Panc1 (cell line): ENCODE measurements around the gene DCTPP1. TPM values are rescaled to one million over a fixed set of nuclear protein-coding genes. Genes with fewer than 3 reads are reported as not detected.

Experiments used
- ATAC-seq: fragments of 200-7000 bp; cut with Tn5 transposase; 2 replicates; pipeline ENCODE4 v1.9.1; 2020; ENCODE audit warnings: mild to moderate bottlenecking, moderate library complexity
- BruUV-seq: library from RNA; stranded (reverse); fragments of 400-500 nt; replicated peaks from 2 replicates; lab custom pipeline; 2021; lab: Mats Ljungman, UMichigan
- CTCF ChIA-PET: fragments of 300-600 bp; sonication (Branson Sonifier 250); formaldehyde crosslinking; loops from one replicate; lab custom pipeline; 2022; ENCODE audit warnings: antibody characterized with exemption; lab: Charles Lee
- POLR2A ChIA-PET: fragments of 300-600 bp; sonication (Branson Sonifier 250); formaldehyde crosslinking; loops from one replicate; lab custom pipeline; 2022; ENCODE audit warnings: antibody characterized with exemption; lab: Charles Lee
- DNase-seq: peaks from one replicate; pipeline ENCODE4 v3.0.0-alpha.2; 2010; ENCODE audit warnings: low read depth, low spot score
- H3K27ac ChIP-seq: 2 replicates; pipeline ENCODE4 v1.5.1; 2011; ENCODE audit warnings: mild to moderate bottlenecking, low read length, inconsistent platforms
- H3K27me3 ChIP-seq: fragments of 200-500 bp; sonication (Bioruptor generic); 2 replicates; pipeline ENCODE4 v1.6.0; 2014; ENCODE audit warnings: low read length, inconsistent platforms; ENCODE audit not compliant: control insufficient read depth, insufficient read depth
- H3K36me3 ChIP-seq: fragments of 200-500 bp; sonication (Bioruptor generic); 2 replicates; pipeline ENCODE4 v1.5.1; 2014; ENCODE audit warnings: inconsistent platforms, mild to moderate bottlenecking, low read length, moderate library complexity; ENCODE audit not compliant: control insufficient read depth, insufficient read depth
- H3K4me1 ChIP-seq: 2 replicates; pipeline ENCODE4 v1.5.1; 2011; ENCODE audit warnings: inconsistent platforms, mild to moderate bottlenecking, low read length, moderate library complexity; ENCODE audit not compliant: control insufficient read depth, insufficient read depth
- H3K4me3 ChIP-seq, 2 experiments: 2 replicates each; pipeline ENCODE4 v1.5.1; 2011 to 2012; ENCODE audit warnings: low read depth in 2 of 2, low read length in 2 of 2, mild to moderate bottlenecking in 2 of 2, inconsistent platforms in 1 of 2, moderate library complexity in 1 of 2
- H3K9me3 ChIP-seq: fragments of 200-500 bp; sonication (Bioruptor generic); 2 replicates; pipeline ENCODE4 v1.5.1; 2014; ENCODE audit warnings: low read depth, mild to moderate bottlenecking, inconsistent platforms, low read length, moderate library complexity; ENCODE audit not compliant: control insufficient read depth, insufficient read depth
- POLR2AphosphoS5 ChIP-seq: IDR thresholded peaks from 2 replicates; pipeline ENCODE4 v1.6.1; 2012; ENCODE audit warnings: mild to moderate bottlenecking, low read depth, low read length, moderate library complexity
- SIN3A ChIP-seq: IDR thresholded peaks from 2 replicates; pipeline ENCODE4 v1.6.1; 2012; ENCODE audit warnings: low read depth, mild to moderate bottlenecking, low read length, moderate library complexity, borderline replicate concordance; ENCODE audit not compliant: insufficient read depth
- TCF7L2 ChIP-seq: IDR thresholded peaks from 2 replicates; pipeline ENCODE4 v1.6.1; 2011; ENCODE audit warnings: mild to moderate bottlenecking, low read depth, low read length, inconsistent platforms
- in situ Hi-C: cut with HindIII; loops from 2 replicates; pipeline ENCODE4 v1.10.0; 2016; ENCODE audit warnings: low sequenced_read_pairs, low pct_unique_long_range_greater_than_20kb
- intact Hi-C: fragments of 100-400 bp; cut with micrococcal nuclease; formaldehyde crosslinking; loops from one replicate; pipeline ENCODE4 v1.10.0; 2022; ENCODE audit not compliant: unreplicated experiment
- total RNA-seq: library from RNA; stranded (reverse); gene quantifications from one replicate; pipeline ENCODE4 v1.2.1, GENCODE V29; 2021; ENCODE audit not compliant: unreplicated experiment
- TF ChIP-seq, protein P1 (sequence below), 2 experiments: IDR thresholded peaks; 2 replicates each; pipeline ENCODE4 v1.6.1; 2011 to 2012; ENCODE audit warnings: low read depth in 2 of 2, control low read depth in 1 of 2, low read length in 1 of 2, mild to moderate bottlenecking in 1 of 2, moderate library complexity in 1 of 2; ENCODE audit not compliant: insufficient read depth in 1 of 2
- TF ChIP-seq, protein P2 (sequence below): fragments of 450-650 bp; IDR thresholded peaks from 2 replicates; pipeline ENCODE4 v1.5.1; 2017; ENCODE audit warnings: mild to moderate bottlenecking

Gene DCTPP1
- total RNA-seq, 1 experiment from 2014 or later = 120 TPM

DNA sequence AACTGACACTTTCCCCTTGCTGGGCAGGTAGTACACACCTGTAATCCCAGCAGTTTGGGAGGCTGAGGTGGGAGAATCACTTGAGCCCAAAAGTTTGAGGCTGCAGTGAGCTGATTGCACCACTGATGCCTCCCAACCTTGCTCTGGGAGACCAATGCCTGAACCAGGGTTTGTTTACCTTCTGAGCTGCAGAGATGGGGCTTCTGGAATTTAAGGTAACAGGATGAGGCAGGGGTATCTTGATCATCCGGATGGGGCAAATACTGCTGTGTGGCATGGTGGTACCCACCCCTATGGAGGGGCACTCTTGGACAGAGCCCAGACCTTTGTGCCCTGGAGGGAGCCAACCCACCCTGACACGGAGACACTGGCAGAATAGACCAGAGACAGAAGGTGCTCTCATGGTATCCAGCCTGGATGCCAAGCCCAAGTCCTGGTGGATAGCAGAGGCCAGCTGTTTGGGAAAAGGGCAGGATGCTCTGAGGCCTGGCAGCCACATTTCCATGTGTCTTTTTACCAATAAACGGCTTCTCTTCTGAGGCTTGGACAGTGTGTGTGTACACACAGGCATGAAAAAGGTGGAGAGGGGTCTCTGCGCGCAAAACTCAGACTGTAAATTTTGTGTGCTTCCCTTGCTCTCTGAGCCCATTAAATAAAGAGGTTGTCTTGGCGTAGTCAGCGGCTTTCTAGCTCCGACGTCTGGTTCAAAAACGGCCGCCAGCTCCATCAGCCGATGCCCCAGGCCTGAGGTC, 30.2 kb downstream of the DCTPP1 start:
- H3K4me1 ChIP-seq = peaks cover 17% of the 10 kb centered on the region
- in situ Hi-C loops = no loop called here
- peak overlapping the region; percentile 66 to 95 for H3K4me3 ChIP-seq
- H3K9me3 ChIP-seq = no peaks in the 10 kb centered on the region
- no peak for ATAC-seq
- CTCF ChIA-PET = interaction anchor here (0.6 kb wide), 2 partner anchors 51 to 215 kb away, joined by 3 to 4 read pairs; no protein-coding TSS in a partner anchor
- intact Hi-C loops = no loop called here
- no peaks in the 10 kb centered on the region for H3K27me3 ChIP-seq
- no peaks in the 10 kb centered on the region for H3K36me3 ChIP-seq
- TF ChIP-seq TCF7L2 (no peak), SIN3A (no peak), POLR2AphosphoS5 (no peak)
- TF ChIP-seq, protein P1, sequence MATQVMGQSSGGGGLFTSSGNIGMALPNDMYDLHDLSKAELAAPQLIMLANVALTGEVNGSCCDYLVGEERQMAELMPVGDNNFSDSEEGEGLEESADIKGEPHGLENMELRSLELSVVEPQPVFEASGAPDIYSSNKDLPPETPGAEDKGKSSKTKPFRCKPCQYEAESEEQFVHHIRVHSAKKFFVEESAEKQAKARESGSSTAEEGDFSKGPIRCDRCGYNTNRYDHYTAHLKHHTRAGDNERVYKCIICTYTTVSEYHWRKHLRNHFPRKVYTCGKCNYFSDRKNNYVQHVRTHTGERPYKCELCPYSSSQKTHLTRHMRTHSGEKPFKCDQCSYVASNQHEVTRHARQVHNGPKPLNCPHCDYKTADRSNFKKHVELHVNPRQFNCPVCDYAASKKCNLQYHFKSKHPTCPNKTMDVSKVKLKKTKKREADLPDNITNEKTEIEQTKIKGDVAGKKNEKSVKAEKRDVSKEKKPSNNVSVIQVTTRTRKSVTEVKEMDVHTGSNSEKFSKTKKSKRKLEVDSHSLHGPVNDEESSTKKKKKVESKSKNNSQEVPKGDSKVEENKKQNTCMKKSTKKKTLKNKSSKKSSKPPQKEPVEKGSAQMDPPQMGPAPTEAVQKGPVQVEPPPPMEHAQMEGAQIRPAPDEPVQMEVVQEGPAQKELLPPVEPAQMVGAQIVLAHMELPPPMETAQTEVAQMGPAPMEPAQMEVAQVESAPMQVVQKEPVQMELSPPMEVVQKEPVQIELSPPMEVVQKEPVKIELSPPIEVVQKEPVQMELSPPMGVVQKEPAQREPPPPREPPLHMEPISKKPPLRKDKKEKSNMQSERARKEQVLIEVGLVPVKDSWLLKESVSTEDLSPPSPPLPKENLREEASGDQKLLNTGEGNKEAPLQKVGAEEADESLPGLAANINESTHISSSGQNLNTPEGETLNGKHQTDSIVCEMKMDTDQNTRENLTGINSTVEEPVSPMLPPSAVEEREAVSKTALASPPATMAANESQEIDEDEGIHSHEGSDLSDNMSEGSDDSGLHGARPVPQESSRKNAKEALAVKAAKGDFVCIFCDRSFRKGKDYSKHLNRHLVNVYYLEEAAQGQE (IDR thresholded peaks at IDR 0.05; ENCODE audit: insufficient read depth in 1 of 2, low read depth in 2 of 2, low read length in 1 of 2) = no peak
- TF ChIP-seq, protein P2, sequence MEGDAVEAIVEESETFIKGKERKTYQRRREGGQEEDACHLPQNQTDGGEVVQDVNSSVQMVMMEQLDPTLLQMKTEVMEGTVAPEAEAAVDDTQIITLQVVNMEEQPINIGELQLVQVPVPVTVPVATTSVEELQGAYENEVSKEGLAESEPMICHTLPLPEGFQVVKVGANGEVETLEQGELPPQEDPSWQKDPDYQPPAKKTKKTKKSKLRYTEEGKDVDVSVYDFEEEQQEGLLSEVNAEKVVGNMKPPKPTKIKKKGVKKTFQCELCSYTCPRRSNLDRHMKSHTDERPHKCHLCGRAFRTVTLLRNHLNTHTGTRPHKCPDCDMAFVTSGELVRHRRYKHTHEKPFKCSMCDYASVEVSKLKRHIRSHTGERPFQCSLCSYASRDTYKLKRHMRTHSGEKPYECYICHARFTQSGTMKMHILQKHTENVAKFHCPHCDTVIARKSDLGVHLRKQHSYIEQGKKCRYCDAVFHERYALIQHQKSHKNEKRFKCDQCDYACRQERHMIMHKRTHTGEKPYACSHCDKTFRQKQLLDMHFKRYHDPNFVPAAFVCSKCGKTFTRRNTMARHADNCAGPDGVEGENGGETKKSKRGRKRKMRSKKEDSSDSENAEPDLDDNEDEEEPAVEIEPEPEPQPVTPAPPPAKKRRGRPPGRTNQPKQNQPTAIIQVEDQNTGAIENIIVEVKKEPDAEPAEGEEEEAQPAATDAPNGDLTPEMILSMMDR = no peak
- no peak for DNase-seq
- BruUV-seq = no TSS peak
- POLR2A ChIA-PET = no interaction called here
- H3K27ac ChIP-seq = peak overlapping the region; percentile 91

DNA sequence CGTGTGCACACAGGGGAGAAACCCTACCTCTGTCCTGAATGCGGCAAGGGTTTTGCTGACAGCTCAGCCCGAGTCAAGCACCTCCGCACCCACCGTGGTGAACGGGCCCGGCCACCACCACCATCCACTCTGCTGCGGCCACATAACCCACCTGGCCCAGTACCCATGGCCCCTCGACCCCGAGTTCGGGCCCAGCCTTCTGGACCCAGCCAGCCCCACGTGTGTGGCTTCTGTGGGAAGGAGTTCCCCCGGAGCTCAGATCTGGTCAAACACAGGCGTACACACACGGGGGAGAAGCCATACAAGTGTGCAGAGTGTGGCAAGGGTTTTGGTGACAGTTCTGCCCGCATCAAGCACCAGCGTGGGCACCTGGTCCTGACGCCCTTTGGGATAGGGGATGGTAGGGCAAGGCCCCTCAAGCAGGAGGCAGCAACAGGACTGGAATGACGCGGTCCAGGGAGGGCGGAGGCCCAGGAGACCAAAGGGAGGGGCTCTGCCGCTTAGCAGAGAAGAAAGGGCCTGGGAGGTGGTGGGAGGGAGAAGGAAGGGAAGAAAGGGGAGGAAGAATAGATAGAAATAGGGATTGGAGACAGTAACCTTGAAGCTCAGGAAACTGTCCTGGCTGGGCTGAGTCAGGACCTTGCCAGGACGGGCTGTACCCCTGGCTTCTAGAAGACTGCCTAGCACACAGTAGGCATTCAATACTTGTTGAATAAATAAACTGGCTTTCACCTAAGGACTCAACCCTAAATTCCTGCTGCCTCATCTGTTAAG, 31.0 kb downstream of the DCTPP1 start:
- no peak overlapping the region for H3K4me3 ChIP-seq
- intact Hi-C loops (no loop called here), in situ Hi-C loops (no loop called here)
- H3K4me1 ChIP-seq = peaks cover 19% of the 10 kb centered on the region
- CTCF ChIA-PET = no interaction called here
- BruUV-seq = no TSS peak
- no peak for DNase-seq
- H3K9me3 ChIP-seq = no peaks in the 10 kb centered on the region
- H3K27ac ChIP-seq = peak overlapping the region; percentile 91
- no peaks in the 10 kb centered on the region for H3K27me3 ChIP-seq
- POLR2A ChIA-PET = no interaction called here
- no peak for ATAC-seq
- no peaks in the 10 kb centered on the region for H3K36me3 ChIP-seq
- TF ChIP-seq SIN3A (no peak), POLR2AphosphoS5 (no peak), TCF7L2 (no peak)
- TF ChIP-seq, protein P2 = no peak
- TF ChIP-seq, protein P1 (IDR thresholded peaks at IDR 0.05; ENCODE audit: insufficient read depth in 1 of 2, low read depth in 2 of 2, low read length in 1 of 2) = no peak
